Pons (tissue), 1 donor: ENCODE data around the gene TAMM41.
A peak's percentile ranks its signal among the peaks of the same experiment; 100 is the strongest.
"Not testable (repeated sequence)": the region's sequence is repeated elsewhere in the genome, so short reads cannot be mapped to it uniquely, and the experiment has no call there.

Experiments
- DNase-seq: peaks from one replicate; pipeline ENCODE4 v3.0.0-alpha.2; 2016; ENCODE audit warnings: low spot score

The TAMM41 gene

DNA sequence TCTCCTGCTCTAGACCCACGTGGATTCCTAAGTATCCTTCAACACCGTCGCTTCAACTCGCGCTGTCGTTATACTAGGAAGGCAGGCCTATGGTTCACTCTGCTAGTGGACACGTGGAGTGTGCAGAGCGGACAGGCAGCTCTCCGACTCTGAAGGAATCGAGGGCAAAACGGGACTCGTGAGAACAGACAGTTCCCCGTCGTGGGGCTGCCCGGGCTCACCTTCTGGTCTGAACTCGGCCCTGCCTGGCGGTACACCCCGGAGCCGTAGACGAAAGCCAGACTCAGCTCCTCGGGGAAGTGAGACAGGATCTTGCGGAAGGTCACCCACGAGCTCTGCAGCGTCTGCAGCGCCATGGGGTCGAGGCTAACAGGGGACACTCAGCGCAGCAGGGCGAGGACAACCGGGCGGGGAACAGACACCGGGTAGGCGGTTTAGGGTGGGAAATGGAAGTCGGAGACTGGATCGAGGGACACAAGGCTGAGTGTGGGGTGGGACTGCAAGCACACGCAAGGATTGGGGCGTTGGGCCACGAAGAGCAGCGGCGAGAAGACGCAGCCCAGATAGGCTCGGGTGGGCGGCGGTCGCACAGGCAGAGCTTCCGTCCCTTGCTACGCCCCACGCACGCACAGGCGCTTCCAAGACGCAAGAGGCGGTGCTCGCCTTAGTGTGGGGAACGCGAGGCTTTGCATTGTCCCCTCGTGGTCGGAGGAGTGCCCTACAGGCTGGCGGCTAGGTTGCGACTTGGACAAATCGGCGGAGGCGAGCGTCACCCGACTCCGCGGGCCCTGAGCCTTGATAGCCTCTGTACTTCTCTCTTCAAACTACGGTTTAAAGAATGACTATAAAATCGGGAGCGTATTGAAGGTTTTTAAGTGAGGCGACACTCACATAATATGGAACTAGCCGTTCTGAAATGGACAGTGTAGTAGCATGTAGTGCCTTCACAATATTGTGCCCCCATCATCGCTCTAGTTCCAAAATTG is at the start of gene TAMM41:
Gene TAMM41, minus strand, starts transcription at position 605 of the 986 bp plus-strand sequence. Its CDS starts 249 bp downstream, at position 356.
- DNase-seq: peak; percentile 91

GRCh38 chr3:11878837-11879236 is 32.2 kb upstream of the TAMM41 start:
- no peak for DNase-seq

DNA sequence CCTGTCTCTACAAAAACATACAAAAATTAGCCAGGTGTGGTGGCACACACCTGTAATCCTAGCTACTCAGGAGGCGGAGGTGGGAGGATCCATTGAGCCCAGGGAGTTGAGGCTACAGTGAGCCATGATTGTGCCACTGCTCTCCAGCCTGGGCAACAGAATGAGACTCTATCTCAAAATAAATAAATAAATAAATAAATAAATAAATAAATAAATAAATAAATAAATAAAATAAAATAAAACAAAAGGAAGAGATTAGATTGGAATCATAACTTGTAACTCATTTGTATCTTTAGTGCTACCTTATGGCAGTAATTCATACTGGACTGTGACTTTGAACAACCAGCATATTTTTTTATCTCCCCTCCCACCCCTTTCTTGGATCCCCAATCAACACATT is 28.0 kb upstream of the TAMM41 start:
- DNase-seq: not testable (repeated sequence)

DNA sequence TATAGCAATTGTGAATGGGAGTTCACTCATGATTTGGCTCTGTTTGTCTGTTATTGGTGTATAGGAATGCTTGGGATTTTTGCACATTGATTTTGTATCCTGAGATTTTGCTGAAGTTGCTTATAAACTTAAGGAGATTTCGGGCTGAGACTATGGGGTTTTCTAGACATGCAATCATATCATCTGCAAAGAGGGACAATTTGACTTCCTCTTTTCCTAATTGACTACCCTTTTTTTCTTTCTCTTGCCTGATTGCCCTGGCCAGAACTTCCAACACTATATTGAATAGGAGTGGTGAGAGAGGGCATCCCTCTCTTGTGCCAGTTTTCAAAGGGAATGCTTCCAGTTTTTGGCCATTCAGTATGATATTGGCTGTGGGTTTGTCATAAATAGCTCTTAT is 17.1 kb upstream of the TAMM41 start:
- DNase-seq: not testable (repeated sequence)

DNA sequence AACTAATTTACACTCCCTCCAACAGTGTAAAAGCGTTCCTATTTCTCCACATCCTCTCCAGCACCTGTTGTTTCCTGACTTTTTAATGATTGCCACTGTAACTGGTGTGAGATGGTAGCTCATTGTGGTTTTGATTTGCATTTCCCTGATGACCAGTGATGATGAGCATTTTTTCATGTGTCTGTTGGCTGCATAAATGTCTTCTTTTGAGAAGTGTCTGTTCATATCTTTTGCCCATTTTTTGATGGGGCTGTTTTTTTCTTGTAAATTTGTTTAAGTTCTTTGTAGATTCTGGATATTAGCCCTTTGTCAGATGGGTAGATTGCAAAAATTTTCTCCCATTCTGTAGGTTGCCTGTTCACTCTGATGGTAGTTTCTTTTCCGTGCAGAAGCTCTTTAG is 15.9 kb upstream of the TAMM41 start:
- not testable (repeated sequence) for DNase-seq

- DNase-seq: not testable (repeated sequence)
Observed at GRCh38 chr3:11862145-11862544, 15.5 kb upstream of the TAMM41 start.

- DNase-seq: not testable (repeated sequence)
Observed at GRCh38 chr3:11860213-11860612, 13.5 kb upstream of the TAMM41 start.

- no peak for DNase-seq
Observed at GRCh38 chr3:11853450-11853849, 6.8 kb upstream of the TAMM41 start.

DNA sequence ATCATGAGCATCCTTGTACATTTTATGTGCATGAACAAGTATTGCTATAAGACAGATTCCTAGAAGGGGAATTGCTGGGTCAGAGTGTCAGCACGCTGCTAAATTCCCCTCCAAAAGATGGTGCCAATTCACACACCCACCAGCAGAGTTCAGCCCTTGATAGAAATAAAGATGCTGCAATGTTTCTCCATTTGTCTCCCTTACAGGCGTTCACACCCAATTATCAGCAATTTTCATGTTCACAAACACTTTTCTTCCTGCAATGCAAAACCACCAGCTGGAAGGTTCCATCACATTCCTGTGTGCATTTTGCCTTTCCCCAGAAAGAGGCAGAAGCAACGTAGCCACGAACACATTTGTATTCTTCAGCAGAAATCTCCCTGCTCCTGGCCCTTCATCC is 3.3 kb upstream of the TAMM41 start:
- no peak for DNase-seq

DNA sequence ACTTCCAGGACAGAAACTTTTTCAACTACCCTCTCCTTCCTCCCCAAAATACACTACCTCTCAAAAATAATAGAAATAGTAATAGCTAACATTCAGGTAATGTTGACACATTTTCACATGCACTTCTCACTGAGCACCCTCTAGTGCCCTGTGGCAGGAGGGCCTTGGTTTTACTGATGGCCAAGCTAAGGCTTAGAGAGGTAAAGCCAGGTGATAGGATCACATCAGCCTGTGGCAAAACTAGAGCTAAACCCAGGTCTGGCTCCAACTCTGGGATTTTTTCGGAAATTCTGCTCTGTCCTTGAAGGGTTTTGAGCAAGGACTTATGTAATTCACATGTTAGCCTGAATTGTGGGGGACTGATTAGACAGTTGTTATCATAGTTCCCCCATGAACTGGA is 922 bp upstream of the TAMM41 start:
- peak; percentile 10 for DNase-seq

GRCh38 chr3:11845651-11846050 is 1.0 kb downstream of the TAMM41 start:
- no peak for DNase-seq

DNA sequence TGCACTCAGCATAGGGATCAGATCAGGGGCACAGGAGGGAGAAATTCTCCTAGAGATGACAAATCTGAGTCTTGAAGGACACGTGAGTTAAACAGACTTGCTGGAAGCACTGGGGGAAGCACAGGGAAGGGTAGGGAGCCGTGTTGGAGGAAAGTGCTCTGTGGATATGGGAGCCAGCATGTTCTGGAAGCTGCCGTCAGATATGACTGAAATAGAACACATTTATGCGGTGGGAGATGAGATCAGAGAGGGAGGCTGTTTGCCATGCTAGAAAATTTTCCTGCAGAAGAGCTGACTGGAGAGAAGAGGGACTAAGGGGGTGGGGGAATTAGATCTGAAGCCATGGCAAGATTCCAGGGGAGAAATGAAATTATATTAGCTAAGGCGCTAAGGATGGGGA is 1.8 kb downstream of the TAMM41 start:
- no peak for DNase-seq

- peak; percentile 58 for DNase-seq
Observed at GRCh38 chr3:11835028-11835639, 11.6 kb downstream of the TAMM41 start.

GRCh38 chr3:11832981-11833905 is 13.4 kb downstream of the TAMM41 start:
- peak; percentile 96 for DNase-seq

DNA sequence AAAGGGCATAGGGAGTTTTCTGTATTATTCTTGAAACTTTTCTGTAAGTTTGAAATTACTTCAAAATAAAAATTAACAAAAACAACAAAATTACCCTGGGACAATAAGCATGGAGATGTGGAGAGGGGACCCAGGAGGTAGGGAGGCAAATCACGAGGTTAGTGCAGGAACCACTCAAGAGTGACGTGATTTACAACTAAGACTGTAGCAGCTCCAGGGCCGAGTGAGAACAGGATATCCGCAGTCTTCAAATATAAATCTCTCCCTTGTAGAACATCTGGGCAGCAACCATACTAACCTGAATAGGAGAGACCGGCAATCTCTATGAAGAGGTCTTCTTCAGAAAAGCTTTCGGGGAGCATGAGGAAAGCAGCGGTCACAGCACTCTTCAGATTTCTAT is 17.3 kb downstream of the TAMM41 start:
- no peak for DNase-seq

DNA sequence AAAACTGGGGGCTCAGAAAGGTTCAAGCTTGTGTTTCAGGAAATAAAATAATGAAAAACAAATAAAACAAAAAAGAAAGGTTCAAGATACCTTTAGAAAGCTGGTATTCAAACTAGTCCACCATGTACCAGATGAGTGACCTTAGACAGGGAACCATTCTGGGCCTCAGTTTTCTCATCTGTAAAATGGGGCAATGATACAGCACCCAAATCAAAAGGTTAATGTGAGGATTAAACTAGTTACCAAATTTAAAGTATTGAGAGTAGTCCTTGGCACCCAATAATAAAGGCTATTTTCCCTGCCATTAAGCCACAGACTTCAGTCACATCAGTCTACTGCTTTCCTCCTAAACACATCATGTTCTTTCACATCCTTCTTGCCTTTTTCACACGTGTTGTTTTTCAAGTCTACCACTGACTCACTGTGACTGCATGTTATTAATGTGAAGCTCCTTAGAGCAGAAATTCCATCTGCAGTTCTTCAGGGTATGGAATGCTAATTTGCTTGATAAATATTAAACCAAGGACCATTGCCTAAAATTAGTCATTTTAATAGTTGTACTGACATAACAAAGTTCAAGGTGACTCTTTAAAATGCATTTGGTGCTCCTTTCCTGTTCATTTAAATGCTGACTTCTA is 19.9 kb downstream of the TAMM41 start:
- no peak for DNase-seq

DNA sequence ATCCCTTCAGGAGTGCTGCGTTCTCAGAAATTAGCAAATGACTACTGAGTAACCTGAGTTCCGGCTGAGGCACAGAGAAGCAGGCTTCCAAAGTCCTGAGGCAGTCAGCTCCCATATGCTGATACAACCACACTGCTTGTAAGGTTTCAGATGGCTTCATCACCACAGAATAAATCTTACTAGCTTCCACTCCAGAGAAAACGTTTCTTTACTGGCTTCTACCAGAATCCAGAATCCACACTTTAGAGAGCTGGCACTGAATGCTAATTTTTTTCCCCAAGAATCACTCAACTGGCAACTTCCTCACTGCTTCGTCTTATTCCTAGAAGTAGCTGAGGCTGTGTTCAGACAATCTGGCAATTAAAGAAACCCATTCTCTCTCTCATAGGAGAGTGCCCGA is 21.4 kb downstream of the TAMM41 start:
- DNase-seq: no peak

DNA sequence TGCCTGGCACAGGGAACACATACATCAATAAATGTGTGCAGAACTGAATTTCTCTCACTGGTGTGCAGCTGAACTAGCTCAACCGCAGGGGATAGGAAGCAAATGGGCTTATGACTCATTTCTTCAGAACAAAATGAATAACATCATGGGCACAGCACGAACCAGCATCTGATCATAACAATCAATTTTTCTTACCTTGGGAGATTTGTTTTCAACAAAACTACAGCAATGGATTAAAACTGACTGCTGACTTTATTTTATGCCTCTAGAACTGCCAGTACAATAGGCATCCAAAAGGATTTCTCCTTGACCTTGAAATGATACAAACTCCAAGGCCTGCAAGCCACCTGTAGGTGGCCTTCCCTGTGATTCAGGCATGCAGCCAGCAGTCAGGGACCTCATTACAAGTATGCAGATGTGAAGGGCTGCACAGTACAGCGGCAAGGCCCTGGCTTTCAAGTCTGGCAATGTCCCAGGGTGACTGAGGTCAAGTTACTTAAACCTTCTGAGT is 26.1 kb downstream of the TAMM41 start:
- peak; percentile 30 for DNase-seq

DNA sequence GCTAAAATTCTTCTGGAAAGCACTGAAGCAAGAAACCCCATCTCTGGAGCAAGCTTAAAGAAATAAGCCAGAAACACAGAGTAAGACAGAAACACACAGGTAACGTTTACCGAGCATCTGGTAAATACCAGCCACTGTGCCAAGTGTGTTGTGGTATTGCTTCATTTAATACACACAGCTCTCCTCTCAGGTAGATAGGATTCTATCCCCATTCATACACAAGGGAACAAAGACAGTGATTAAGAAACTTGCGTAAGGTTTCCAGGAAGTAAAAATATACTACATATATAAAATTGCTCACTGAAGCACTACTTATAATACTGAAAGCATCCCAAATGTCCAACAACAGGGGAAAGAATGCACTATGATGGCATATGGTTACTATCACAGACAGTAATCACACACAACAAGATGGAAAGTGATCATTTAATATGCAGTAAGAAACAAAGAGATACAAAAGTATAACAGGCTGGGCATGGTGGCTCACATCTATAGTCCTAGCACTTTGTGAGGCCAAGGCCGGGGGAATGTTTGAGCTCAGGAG is 27.5 kb downstream of the TAMM41 start:
- DNase-seq: no peak

DNA sequence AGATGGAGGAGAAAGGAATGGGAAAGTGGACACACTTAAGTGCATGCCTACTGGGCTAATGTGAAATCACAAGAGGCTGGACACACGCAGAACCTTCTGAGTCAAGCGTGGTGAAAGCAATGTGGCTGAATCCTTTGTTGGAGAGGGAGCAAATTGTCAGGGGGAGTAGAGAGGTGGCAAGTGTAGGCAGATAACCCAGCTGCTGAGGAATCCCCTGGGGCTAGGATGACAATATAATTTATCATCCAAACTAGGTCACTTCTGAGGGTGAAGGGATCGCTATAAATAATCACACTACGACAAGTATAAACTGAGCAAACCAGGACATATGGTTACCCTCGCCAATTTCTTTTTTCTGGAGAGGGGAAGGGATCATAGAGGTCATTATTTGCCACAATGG is 28.7 kb downstream of the TAMM41 start:
- no peak for DNase-seq

DNA sequence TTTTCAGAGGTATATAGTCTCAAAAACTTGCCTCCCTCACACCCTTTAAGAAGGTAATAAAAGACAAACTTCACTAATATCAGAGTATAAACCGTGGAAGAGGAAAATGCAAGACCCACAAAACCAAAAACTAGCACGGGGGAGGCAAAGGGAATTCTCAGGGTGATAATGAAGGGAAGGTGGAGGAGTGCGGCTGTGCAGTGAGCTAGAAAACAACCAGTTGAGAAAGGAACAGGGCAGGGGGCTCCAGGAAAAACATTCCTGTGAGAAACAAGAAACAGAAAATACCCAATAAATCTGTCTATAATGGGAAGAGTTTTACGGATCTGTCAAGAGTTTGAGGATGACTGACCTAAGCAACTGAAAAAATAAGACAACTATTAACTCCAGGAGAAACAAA is 31.6 kb downstream of the TAMM41 start:
- DNase-seq: no peak
